Osteoblast (primary cell): ENCODE data around the gene SOCS4. TPM values are rescaled to one million over a fixed set of nuclear protein-coding genes. Genes with fewer than 3 reads are reported as not detected.

ENCODE experiments used
- DNase-seq: peaks from one replicate; pipeline ENCODE4 v3.0.0; 2011; ENCODE audit warnings: low spot score, mixed read lengths; ENCODE audit not compliant: insufficient read length; ENCODE audit errors: missing footprints
- H2AFZ ChIP-seq: 2 replicates; pipeline ENCODE4 v1.6.0; 2011; ENCODE audit warnings: mild to moderate bottlenecking, low read length
- H3K27ac ChIP-seq: 2 replicates; pipeline ENCODE4 v1.5.1; 2011; ENCODE audit warnings: mild to moderate bottlenecking, low read depth, low read length, moderate library complexity
- H3K27me3 ChIP-seq: 2 replicates; pipeline ENCODE4 v1.6.0; 2012; ENCODE audit warnings: mild to moderate bottlenecking, control low read depth, inconsistent platforms, low read length, moderate library complexity; ENCODE audit not compliant: insufficient read depth
- H3K36me3 ChIP-seq: 2 replicates; pipeline ENCODE4 v1.5.1; 2011; ENCODE audit warnings: mild to moderate bottlenecking, low read length, control low read depth, moderate library complexity; ENCODE audit not compliant: insufficient read depth
- H3K4me1 ChIP-seq: 2 replicates; pipeline ENCODE4 v1.5.1; 2011; ENCODE audit warnings: mild to moderate bottlenecking, low read length, control low read depth, moderate library complexity; ENCODE audit not compliant: insufficient read depth
- H3K4me2 ChIP-seq: 2 replicates; pipeline ENCODE4 v1.6.0; 2011; ENCODE audit warnings: mild to moderate bottlenecking, low read length; ENCODE audit not compliant: insufficient read depth
- H3K4me3 ChIP-seq: fragments of 200-600 bp; sonication (generic); 3 replicates; pipeline ENCODE4 v1.5.1; 2012; ENCODE audit warnings: mild to moderate bottlenecking, low read length, inconsistent platforms; ENCODE audit not compliant: insufficient read depth
- H3K79me2 ChIP-seq: 2 replicates; pipeline ENCODE4 v1.6.0; 2012; ENCODE audit warnings: mild to moderate bottlenecking, low read length, control low read depth, inconsistent platforms; ENCODE audit not compliant: insufficient read depth
- H3K9me3 ChIP-seq: 2 replicates; pipeline ENCODE4 v1.5.1; 2011; ENCODE audit warnings: low read depth, low read length, control low read depth
- H4K20me1 ChIP-seq: 2 replicates; pipeline ENCODE4 v1.6.0; 2012; ENCODE audit warnings: mild to moderate bottlenecking, low read length, control low read depth; ENCODE audit not compliant: insufficient read depth
- CTCF ChIP-seq: IDR thresholded peaks from 2 replicates; pipeline ENCODE4 v1.5.1; 2011; ENCODE audit warnings: mild to moderate bottlenecking, low read depth, low read length, moderate library complexity; ENCODE audit errors: extremely low read depth
- total RNA-seq: library from RNA; depleted of rRNA; stranded (reverse); fragments of >200 nt; gene quantifications from 2 replicates; pipeline ENCODE4 v1.2.3, GENCODE V29; 2012

The SOCS4 gene
- total RNA-seq, 1 donor = 15.6 TPM

GRCh38 chr14:55084401-55085059 lies 57.5 kb downstream of the SOCS4 start:
- Histone ChIP-seq H3K27ac (no peak overlapping the region), H4K20me1 (no peaks in the 10 kb centered on the region), H3K4me3 (no peak overlapping the region), H2AFZ (no peak overlapping the region), H3K4me2 (no peak overlapping the region), H3K9me3 (no peaks in the 10 kb centered on the region), H3K79me2 (no peaks in the 10 kb centered on the region), H3K36me3 (no peaks in the 10 kb centered on the region), H3K27me3 (no peaks in the 10 kb centered on the region), H3K4me1 (peaks cover 4% of the 10 kb centered on the region)
- no peak for DNase-seq
- TF ChIP-seq CTCF = no peak

GRCh38 chr14:55085060-55085660 lies 58.1 kb downstream of the SOCS4 start:
- no peaks in the 10 kb centered on the region for H4K20me1 ChIP-seq
- no peaks in the 10 kb centered on the region for H3K27me3 ChIP-seq
- H3K9me3 ChIP-seq = no peaks in the 10 kb centered on the region
- no peaks in the 10 kb centered on the region for H3K36me3 ChIP-seq
- TF ChIP-seq CTCF = no peak
- no peak overlapping the region for H2AFZ ChIP-seq
- H3K27ac ChIP-seq = no peak overlapping the region
- peaks cover 4% of the 10 kb centered on the region for H3K4me1 ChIP-seq
- no peak for DNase-seq
- no peaks in the 10 kb centered on the region for H3K79me2 ChIP-seq
- no peak overlapping the region for H3K4me2 ChIP-seq
- H3K4me3 ChIP-seq = no peak overlapping the region

GRCh38 chr14:55086938-55087337 lies 59.9 kb downstream of the SOCS4 start:
- Histone ChIP-seq H3K9me3 (no peaks in the 10 kb centered on the region), H3K36me3 (no peaks in the 10 kb centered on the region), H4K20me1 (no peaks in the 10 kb centered on the region), H3K27me3 (no peaks in the 10 kb centered on the region), H2AFZ (no peak overlapping the region), H3K4me3 (no peak overlapping the region), H3K79me2 (no peaks in the 10 kb centered on the region), H3K4me2 (no peak overlapping the region), H3K27ac (no peak overlapping the region), H3K4me1 (peaks cover 4% of the 10 kb centered on the region)
- DNase-seq = no peak
- TF ChIP-seq CTCF = no peak

- no peaks in the 10 kb centered on the region for H3K27me3 ChIP-seq
- DNase-seq = no peak
- H3K36me3 ChIP-seq = no peaks in the 10 kb centered on the region
- H3K79me2 ChIP-seq = no peaks in the 10 kb centered on the region
- no peak overlapping the region for H2AFZ ChIP-seq
- no peak overlapping the region for H3K4me3 ChIP-seq
- TF ChIP-seq CTCF = no peak
- H3K4me1 ChIP-seq = peaks cover 4% of the 10 kb centered on the region
- no peaks in the 10 kb centered on the region for H4K20me1 ChIP-seq
- no peaks in the 10 kb centered on the region for H3K9me3 ChIP-seq
- no peak overlapping the region for H3K4me2 ChIP-seq
- no peak overlapping the region for H3K27ac ChIP-seq
These were observed 61.3 kb downstream of the SOCS4 start for GRCh38 chr14:55088356-55088755.
